Neural cell (in vitro differentiated cells): ENCODE results near the gene PTPN20. TPM values are rescaled to one million over a fixed set of nuclear protein-coding genes. Genes with fewer than 3 reads are reported as not detected.

Experiments used
- H2AFZ ChIP-seq: fragments of 200-600, 300-800 bp; sonication (generic), shearing (Covaris generic); 2 replicates; pipeline ENCODE4 v1.6.0; 2014; ENCODE audit warnings: low read depth, mild to moderate bottlenecking, antibody characterized with exemption, low read length, moderate library complexity
- H3F3A ChIP-seq: fragments of 200-600 bp; shearing (Covaris generic); 2 replicates; pipeline ENCODE4 v1.6.1; 2016; ENCODE audit warnings: mild to moderate bottlenecking, moderate library complexity, mixed read lengths, antibody characterized with exemption, low read length; ENCODE audit not compliant: insufficient read depth, poor library complexity, severe bottlenecking
- H3K27ac ChIP-seq: fragments of 200-600, 300-800 bp; sonication (generic), shearing (Covaris generic); 2 replicates; pipeline ENCODE4 v1.5.1; 2014; ENCODE audit warnings: mild to moderate bottlenecking, low read length, moderate library complexity
- H3K27me3 ChIP-seq: fragments of 300-800, 200-600 bp; sonication (generic), shearing (Covaris generic); 2 replicates; pipeline ENCODE4 v1.6.0; 2014; ENCODE audit warnings: mild to moderate bottlenecking, low read depth, low read length, moderate library complexity; ENCODE audit not compliant: insufficient read depth
- H3K36me3 ChIP-seq: fragments of 300-800, 200-600 bp; sonication (generic), shearing (Covaris generic); 2 replicates; pipeline ENCODE4 v1.5.1; 2014; ENCODE audit warnings: mild to moderate bottlenecking, antibody characterized with exemption, low read length, moderate library complexity; ENCODE audit not compliant: insufficient read depth
- H3K4me2 ChIP-seq: fragments of 300-800, 200-600 bp; sonication (generic), shearing (Covaris generic); 2 replicates; pipeline ENCODE4 v1.6.0; 2014; ENCODE audit warnings: mild to moderate bottlenecking, low read length
- H3K4me3 ChIP-seq: fragments of 300-800, 200-600 bp; sonication (generic), shearing (Covaris generic); 2 replicates; pipeline ENCODE4 v1.5.1; 2014; ENCODE audit warnings: mild to moderate bottlenecking, low read length, moderate library complexity
- H3K79me2 ChIP-seq: fragments of 200-600 bp; shearing (Covaris generic); replicated peaks from 2 replicates; pipeline ENCODE4 v1.6.0; 2014; ENCODE audit warnings: mild to moderate bottlenecking, low read length, moderate library complexity; ENCODE audit not compliant: insufficient read depth
- H3K9ac ChIP-seq: fragments of 300-800, 200-600 bp; sonication (generic), shearing (Covaris generic); 2 replicates; pipeline ENCODE4 v1.6.1; 2016; ENCODE audit warnings: mild to moderate bottlenecking, low read length, mixed read lengths
- H3K9me2 ChIP-seq: fragments of 200-600 bp; shearing (Covaris generic); 2 replicates; pipeline ENCODE4 v1.6.1; 2016; ENCODE audit warnings: mild to moderate bottlenecking, low read length, mixed read lengths; ENCODE audit not compliant: insufficient read depth
- H3K9me3 ChIP-seq: fragments of 200-600, 300-800 bp; sonication (generic), shearing (Covaris generic); 2 replicates; pipeline ENCODE4 v1.6.1; 2016; ENCODE audit warnings: mild to moderate bottlenecking, mixed run types, low read length, moderate library complexity, mixed read lengths
- H4K20me1 ChIP-seq: fragments of 200-600 bp; shearing (Covaris generic); 2 replicates; pipeline ENCODE4 v1.6.1; 2016; ENCODE audit warnings: mild to moderate bottlenecking, mixed run types; ENCODE audit not compliant: insufficient read depth
- CTCF ChIP-seq: fragments of 450-650 bp; IDR thresholded peaks from 2 replicates; pipeline ENCODE4 v1.5.1; 2014; ENCODE audit warnings: antibody characterized with exemption, mild to moderate bottlenecking, moderate library complexity; ENCODE audit not compliant: poor library complexity, severe bottlenecking
- EP300 ChIP-seq: fragments of 450-650 bp; conservative IDR thresholded peaks from 2 replicates; pipeline ENCODE4 v1.6.1; 2014; ENCODE audit warnings: antibody characterized with exemption, mild to moderate bottlenecking, moderate library complexity; ENCODE audit not compliant: poor library complexity, severe bottlenecking
- EZH2 ChIP-seq: fragments of 200-600, 300-800 bp; shearing (Covaris generic), sonication (generic); IDR thresholded peaks from 2 replicates; pipeline ENCODE4 v1.6.1; 2014; ENCODE audit warnings: antibody characterized with exemption, low read length, borderline replicate concordance, mild to moderate bottlenecking; ENCODE audit not compliant: insufficient read depth, poor library complexity, severe bottlenecking
- MXI1 ChIP-seq: fragments of 450-650 bp; conservative IDR thresholded peaks from 2 replicates; pipeline ENCODE4 v1.6.1; 2014; ENCODE audit warnings: antibody characterized with exemption, mild to moderate bottlenecking; ENCODE audit not compliant: poor library complexity, severe bottlenecking
- POLR2AphosphoS5 ChIP-seq: IDR thresholded peaks from 2 replicates; pipeline ENCODE4 v1.6.1; 2012
- RAD21 ChIP-seq: fragments of 450-650 bp; conservative IDR thresholded peaks from 2 replicates; pipeline ENCODE4 v1.6.1; 2014; ENCODE audit warnings: antibody characterized with exemption, mild to moderate bottlenecking, moderate library complexity
- REST ChIP-seq: IDR thresholded peaks from 2 replicates; pipeline ENCODE4 v1.6.1; 2012; ENCODE audit warnings: borderline replicate concordance
- SMC3 ChIP-seq: fragments of 450-650 bp; conservative IDR thresholded peaks from 2 replicates; pipeline ENCODE4 v1.6.1; 2014; ENCODE audit warnings: antibody characterized with exemption, mild to moderate bottlenecking, moderate library complexity; ENCODE audit not compliant: poor library complexity
- TAF1 ChIP-seq: IDR thresholded peaks from 2 replicates; pipeline ENCODE4 v1.6.1; 2012; ENCODE audit warnings: low read depth
- polyA plus RNA-seq: library from polyadenylated mRNA; depleted of rRNA; stranded (reverse); fragments of >200 nt; gene quantifications from 2 replicates; pipeline ENCODE4 v1.2.3, GENCODE V29; 2014

PTPN20 gene
- polyA plus RNA-seq, 1 donor from 2014 or later = not detected

- no peak for TF ChIP-seq CTCF
- TF ChIP-seq POLR2AphosphoS5 = no peak
- no peak for TF ChIP-seq REST
- no peak for TF ChIP-seq RAD21
- TF ChIP-seq SMC3 = no peak
- no peak for TF ChIP-seq MXI1
- TF ChIP-seq TAF1 = no peak
- TF ChIP-seq EZH2 = no peak
- TF ChIP-seq EP300 = no peak
- H2AFZ ChIP-seq = no peak overlapping the region
- H3K9me3 ChIP-seq = no peaks in the 10 kb centered on the region
- H3K27me3 ChIP-seq = no peaks in the 10 kb centered on the region
- H3F3A ChIP-seq = no peaks in the 10 kb centered on the region
- H3K9me2 ChIP-seq = no peaks in the 10 kb centered on the region
- H3K79me2 ChIP-seq = no peaks in the 10 kb centered on the region
- no peak overlapping the region for H3K9ac ChIP-seq
- no peak overlapping the region for H3K4me2 ChIP-seq
- H4K20me1 ChIP-seq = no peaks in the 10 kb centered on the region
- no peak overlapping the region for H3K4me3 ChIP-seq
- H3K27ac ChIP-seq = no peak overlapping the region
- H3K36me3 ChIP-seq = no peaks in the 10 kb centered on the region
Observed at GRCh38 chr10:47041396-47042198, 130.4 kb downstream of the PTPN20 start.

GRCh38 chr10:47042199-47042473 lies 130.9 kb downstream of the PTPN20 start:
- H3K9me3 ChIP-seq = no peaks in the 10 kb centered on the region
- no peaks in the 10 kb centered on the region for H3K27me3 ChIP-seq
- no peak overlapping the region for H3K9ac ChIP-seq
- H3K4me3 ChIP-seq = no peak overlapping the region
- H3K79me2 ChIP-seq = no peaks in the 10 kb centered on the region
- no peaks in the 10 kb centered on the region for H3K9me2 ChIP-seq
- no peak overlapping the region for H3K27ac ChIP-seq
- no peaks in the 10 kb centered on the region for H4K20me1 ChIP-seq
- H3K4me2 ChIP-seq = no peak overlapping the region
- H3F3A ChIP-seq = no peaks in the 10 kb centered on the region
- no peak overlapping the region for H2AFZ ChIP-seq
- H3K36me3 ChIP-seq = no peaks in the 10 kb centered on the region
- TF ChIP-seq EZH2 = no peak
- TF ChIP-seq POLR2AphosphoS5 = no peak
- TF ChIP-seq REST = no peak
- no peak for TF ChIP-seq TAF1
- TF ChIP-seq RAD21 = no peak
- TF ChIP-seq MXI1 = no peak
- TF ChIP-seq SMC3 = no peak
